Liver (tissue), 3 donors: Measurements from ENCODE around the gene GCH1.

ENCODE experiments used
- CTCF ChIP-seq: fragments of 150-350 bp; IDR thresholded peaks from 2 replicates; pipeline ENCODE4 v1.5.1; 2017; ENCODE audit warnings: improper control_type of control experiment, low read depth, low read length; ENCODE audit not compliant: missing input control
- FOXA1 ChIP-seq: IDR thresholded peaks from 2 replicates; pipeline ENCODE4 v1.6.1; 2016; ENCODE audit warnings: antibody characterized with exemption
- REST ChIP-seq: IDR thresholded peaks from 2 replicates; pipeline ENCODE4 v1.6.1; 2016; ENCODE audit warnings: antibody characterized with exemption, mild to moderate bottlenecking
- RXRA ChIP-seq, 2 donors: IDR thresholded peaks; 2 replicates each; pipeline ENCODE4 v1.6.1; 2017 to 2018; ENCODE audit warnings: antibody characterized with exemption in 2 of 2, mild to moderate bottlenecking in 1 of 2
- TAF1 ChIP-seq: conservative IDR thresholded peaks from 2 replicates; pipeline ENCODE4 v1.6.1; 2016; ENCODE audit warnings: antibody characterized with exemption, mild to moderate bottlenecking
- YY1 ChIP-seq: IDR thresholded peaks from 2 replicates; pipeline ENCODE4 v1.6.1; 2016; ENCODE audit warnings: antibody characterized with exemption, mild to moderate bottlenecking
- donor health status: healthy.
- donor health status: healthy.

GRCh38 chr14:54813081-54813480 is 89.5 kb downstream of the GCH1 start:
- no peak for TF ChIP-seq CTCF
- no peak for TF ChIP-seq TAF1
- no peak for TF ChIP-seq RXRA (IDR thresholded peaks at IDR 0.05)
- no peak for TF ChIP-seq YY1
- no peak for TF ChIP-seq REST
- TF ChIP-seq FOXA1: no peak
